GM12878 (cell line): ENCODE results near the gene PSMD10. TPM values are rescaled to one million over a fixed set of nuclear protein-coding genes. Genes with fewer than 3 reads are reported as not detected.

Source experiments
- ATAC-seq: fragments of 200-7000 bp; cut with Tn5 transposase; 3 replicates; pipeline ENCODE4 v1.9.1; 2020; ENCODE audit warnings: mild to moderate bottlenecking, moderate library complexity
- BruUV-seq: library from RNA; stranded (reverse); fragments of 400-500 nt; replicated peaks from 2 replicates; lab custom pipeline; 2021; lab: Mats Ljungman, UMichigan
- CTCF ChIA-PET: fragments of 300-600 bp; sonication (Branson Sonifier 250); formaldehyde crosslinking; extraction: SDS; loops from one replicate; lab custom pipeline; 2021; ENCODE audit warnings: inconsistent platforms; lab: Yijun Ruan, JAX
- POLR2A ChIA-PET: fragments of 350-600 bp; formaldehyde crosslinking; extraction: SDS; loops from one replicate; lab custom pipeline; 2021; ENCODE audit warnings: inconsistent platforms; lab: Charles Lee
- RAD21 ChIA-PET: fragments of 300-600 bp; sonication (Branson Sonifier 250); formaldehyde crosslinking; loops from one replicate; lab custom pipeline; 2023; ENCODE audit warnings: antibody characterized with exemption; ENCODE audit not compliant: unreplicated experiment; lab: Charles Lee
- SMC1A ChIA-PET: fragments of 300-600 bp; sonication (Branson Sonifier 250); formaldehyde crosslinking; loops from one replicate; lab custom pipeline; 2023; ENCODE audit not compliant: unreplicated experiment, uncharacterized antibody; lab: Charles Lee
- DNase-seq: peaks from one replicate; pipeline ENCODE4 v3.0.0-alpha.2; 2011; ENCODE audit warnings: low read depth, low spot score
- FAIRE-seq: peaks from 3 replicates; lab custom pipeline; 2011; peaks lifted over from hg19 to GRCh38; lab: Jason Lieb, UNC
- H2AFZ ChIP-seq: 2 replicates; pipeline ENCODE4 v1.6.0; 2011; ENCODE audit warnings: low read depth, low read length, control low read depth; ENCODE audit not compliant: control insufficient read depth
- H3K27ac ChIP-seq: 2 replicates; pipeline ENCODE4 v1.5.1; 2011; ENCODE audit warnings: control low read depth; ENCODE audit not compliant: control insufficient read depth, insufficient read depth
- H3K27me3 ChIP-seq, 2 experiments: replicated peaks in 1 of 2; 2 replicates each; pipeline versions ENCODE4 v1.6.0 to v1.6.1; 2011; ENCODE audit warnings: low read length in 1 of 2; ENCODE audit not compliant: control insufficient read depth in 2 of 2, insufficient read depth in 2 of 2
- H3K36me3 ChIP-seq, 2 experiments: 2 replicates each; pipeline ENCODE4 v1.5.1; 2011; ENCODE audit warnings: low read length in 1 of 2; ENCODE audit not compliant: control insufficient read depth in 2 of 2, insufficient read depth in 2 of 2
- H3K4me1 ChIP-seq: 2 replicates; pipeline ENCODE4 v1.6.1; 2011; ENCODE audit warnings: mild to moderate bottlenecking, low read length, moderate library complexity, mixed read lengths; ENCODE audit not compliant: control insufficient read depth, insufficient read depth
- H3K4me2 ChIP-seq: 2 replicates; pipeline ENCODE4 v1.6.0; 2011; ENCODE audit warnings: control low read depth; ENCODE audit not compliant: control insufficient read depth, insufficient read depth
- H3K4me3 ChIP-seq: fragments of 200-600 bp; sonication (generic); 2 replicates; pipeline ENCODE4 v1.5.1; 2016
- H3K79me2 ChIP-seq: 2 replicates; pipeline ENCODE4 v1.6.0; 2011; ENCODE audit warnings: low read length; ENCODE audit not compliant: control insufficient read depth, insufficient read depth
- H3K9ac ChIP-seq: 2 replicates; pipeline ENCODE4 v1.8.0; 2011; ENCODE audit warnings: low read length, control low read depth, mixed read lengths; ENCODE audit not compliant: control insufficient read depth, insufficient read depth
- H3K9me3 ChIP-seq: replicated peaks from 3 replicates; pipeline ENCODE4 v1.5.1; 2011; ENCODE audit warnings: mild to moderate bottlenecking, low read length; ENCODE audit not compliant: control insufficient read depth, insufficient read depth
- H4K20me1 ChIP-seq: 2 replicates; pipeline ENCODE4 v1.6.0; 2011; ENCODE audit not compliant: control insufficient read depth, insufficient read depth
- CBFB ChIP-seq: IDR thresholded peaks from 2 replicates; pipeline ENCODE4 v1.6.1; 2016; ENCODE audit warnings: antibody characterized with exemption, low read depth
- CBX3 ChIP-seq: fragments of 200-600 bp; sonication (generic); IDR thresholded peaks from 2 replicates; pipeline ENCODE4 v1.6.1; 2016; ENCODE audit warnings: low read depth, borderline replicate concordance
- MTA3 ChIP-seq: IDR thresholded peaks from 2 replicates; pipeline ENCODE4 v1.6.1; 2012; ENCODE audit warnings: low read length, inconsistent platforms, borderline replicate concordance
- RUNX3 ChIP-seq: IDR thresholded peaks from 2 replicates; pipeline ENCODE4 v1.6.1; 2012; ENCODE audit warnings: low read length, inconsistent platforms
- WGBS: methylation state at CpG from one replicate; pipeline ENCODE4 v1.1.6; 2016; ENCODE audit warnings: low lambda C conversion rate; ENCODE audit not compliant: insufficient replicate concordance, insufficient coverage; ENCODE audit errors: missing lambda C conversion rate; 5-methylcytosine and 5-hydroxymethylcytosine counted together
- in situ Hi-C: fragments of 300-500 bp; cut with MboI; formaldehyde crosslinking; loops from 9 replicates; pipeline ENCODE4 v1.14.3; 2018; ENCODE audit warnings: mixed read lengths
- intact Hi-C: fragments of 100-400 bp; cut with micrococcal nuclease; formaldehyde crosslinking; loops from one replicate; pipeline ENCODE4 v1.14.2; 2022; ENCODE audit not compliant: unreplicated experiment
- polyA plus RNA-seq, 11 experiments: library from polyadenylated mRNA; depleted of rRNA in 4 of 11; unstranded in 6 of 11; stranded (reverse) in 5 of 11; fragments of >200 nt; fragmentation: Nextera tagmentation in 4 of 11; fragmentation: Illumina TruSeq in 1 of 11; extraction: Ambion mirVana in 4 of 11; extraction: Trizol in 1 of 11; gene quantifications; 1 replicate in 1 of 11; 2 replicates in 10 of 11; pipeline versions ENCODE4 v1.2.1 to v1.2.3, GENCODE V29; 2011 to 2016; ENCODE audit warnings: inconsistent platforms in 2 of 11, missing spikeins in 2 of 11, low read depth in 1 of 11
- total RNA-seq, 4 experiments: library from RNA; depleted of rRNA in 3 of 4; stranded (reverse); fragments of >200 nt in 3 of 4; fragmentation: Illumina TruSeq in 1 of 4; extraction: Trizol in 1 of 4; gene quantifications; 2 replicates each; pipeline versions ENCODE4 v1.2.1 to v1.2.3, GENCODE V29; 2013 to 2021
- TF ChIP-seq, protein P1 (sequence below): IDR thresholded peaks from 2 replicates; pipeline ENCODE4 v1.6.1; 2012; ENCODE audit warnings: mild to moderate bottlenecking, low read depth, low read length
- TF ChIP-seq, protein P2 (sequence below): fragments of 450-650 bp; formaldehyde crosslinking; IDR thresholded peaks from 2 replicates; pipeline ENCODE4 v1.5.0; 2022; ENCODE audit warnings: mild to moderate bottlenecking, missing genetic modification characterization
- TF ChIP-seq, protein P3 (sequence below): IDR thresholded peaks from 2 replicates; pipeline ENCODE4 v1.6.1; 2012; ENCODE audit warnings: low read depth, low read length, improper control_type of control experiment

Gene PSMD10
- total and polyA plus RNA-seq, 10 of the 15 experiments (the other 5 are each of a cell fraction or from before 2014, with no cell fraction given), result 46.9 to 152 (median 75.4) TPM

DNA sequence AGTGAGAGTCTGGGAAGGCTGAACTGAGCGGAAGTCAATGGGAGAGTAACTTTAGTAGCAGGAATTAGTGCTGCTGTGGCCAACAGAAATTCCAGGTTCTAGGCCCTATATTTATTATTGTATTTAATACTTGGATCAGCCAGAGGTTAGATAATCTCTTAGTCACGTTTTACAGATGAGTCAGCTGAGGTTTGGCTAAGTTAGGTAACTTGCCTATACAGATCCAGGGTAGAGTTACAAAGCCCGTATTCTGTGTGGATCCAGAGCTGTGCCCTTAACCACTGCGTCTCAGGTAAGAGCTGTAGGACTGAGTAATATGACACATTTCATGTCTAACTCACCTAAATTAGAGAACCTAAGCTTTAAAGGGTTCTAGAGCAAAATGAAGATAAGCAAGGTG, 20.5 kb downstream of the PSMD10 start:
- no peak for DNase-seq
- peaks cover 0 to 3% of the 10 kb centered on the region in 2 experiments; a peak in 1 of 4 replicates for H3K27me3 ChIP-seq
- no peak for TF ChIP-seq CBX3
- no peak for TF ChIP-seq RUNX3
- TF ChIP-seq, all 136 proteins: peak for 0
- Histone ChIP-seq H3K4me2 (no peak overlapping the region), H3K27ac (no peak overlapping the region), H3K4me3 (no peak overlapping the region), H3K9ac (no peak overlapping the region), H3K36me3 (no peaks in the 10 kb centered on the region), H3K9me3 (no peaks in the 10 kb centered on the region), H4K20me1 (no peaks in the 10 kb centered on the region), H3K79me2 (no peaks in the 10 kb centered on the region), H2AFZ (no peak overlapping the region), H3K4me1 (no peaks in the 10 kb centered on the region)
- peak; percentile 20; the same call in 2 of the 3 replicates for ATAC-seq
- in situ Hi-C loops (no loop called here), intact Hi-C loops (no loop called here)
- POLR2A ChIA-PET, result no interaction called here
- no TSS peak for BruUV-seq
- no peak for FAIRE-seq
- SMC1A ChIA-PET, result interaction anchor here (0.9 to 4.0 kb wide), 3 partner anchors 11 to 50 kb away, joined by 3 to 23 read pairs (median 3); no protein-coding TSS in a partner anchor
- 9% methylated on average over 4 of the region's 4 CpGs for WGBS
- RAD21 ChIA-PET, result interaction anchor here (4.1 kb wide), 1 partner anchor 49 kb away, joined by 28 read pairs; no protein-coding TSS in a partner anchor
- CTCF ChIA-PET, result interaction anchor here (0.7 to 2.1 kb wide), 6 partner anchors 11 to 411 kb away, joined by 3 to 36 read pairs (median 4); no protein-coding TSS in a partner anchor

DNA sequence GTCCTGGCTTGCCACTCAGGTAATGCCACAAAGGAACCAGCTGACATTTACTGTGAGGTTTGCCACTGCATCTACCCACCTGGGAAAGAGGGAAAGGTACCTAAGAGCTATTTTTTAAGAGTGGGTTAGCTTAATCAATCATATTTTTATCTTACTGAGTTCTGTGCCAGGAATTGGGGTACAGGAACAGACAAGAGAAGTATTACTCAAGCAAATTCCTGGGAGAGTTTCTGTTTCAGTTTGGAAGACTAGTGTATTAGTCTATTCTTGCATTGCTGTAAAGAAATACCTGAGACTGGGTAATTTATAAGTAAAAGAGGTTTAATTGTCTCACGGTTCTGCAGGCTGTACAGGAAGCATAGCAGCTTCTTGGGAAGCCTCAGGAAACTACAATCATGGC, 23.2 kb downstream of the PSMD10 start:
- Histone ChIP-seq H2AFZ (no peak overlapping the region), H3K36me3 (no peaks in the 10 kb centered on the region), H3K4me3 (no peak overlapping the region), H3K79me2 (no peaks in the 10 kb centered on the region), H3K9me3 (no peaks in the 10 kb centered on the region), H3K27me3 (peaks cover 0 to 3% of the 10 kb centered on the region in 2 experiments; a peak in 1 of 4 replicates), H3K4me2 (no peak overlapping the region), H3K9ac (no peak overlapping the region), H3K4me1 (no peaks in the 10 kb centered on the region), H3K27ac (no peak overlapping the region), H4K20me1 (no peaks in the 10 kb centered on the region)
- in situ Hi-C loops (no loop called here), intact Hi-C loops (no loop called here)
- FAIRE-seq (no peak), DNase-seq (no peak), ATAC-seq (no peak)
- WGBS, result 8% methylated on average over 1 of the region's 1 CpG
- ChIA-PET POLR2A (no interaction called here), RAD21 (interaction anchor here (1.0 kb wide), 1 partner anchor 47 kb away, joined by 3 read pairs; no protein-coding TSS in a partner anchor), CTCF (interaction anchor here (0.6 to 1.1 kb wide), 3 partner anchors 47 to 71 kb away, joined by 3 to 4 read pairs (median 3); no protein-coding TSS in a partner anchor), SMC1A (interaction anchor here (0.8 kb wide), 1 partner anchor 24 kb away, joined by 3 read pairs; the partner anchor contains the start of gene ATG4A)
- BruUV-seq, result no TSS peak
- TF ChIP-seq, protein P1, sequence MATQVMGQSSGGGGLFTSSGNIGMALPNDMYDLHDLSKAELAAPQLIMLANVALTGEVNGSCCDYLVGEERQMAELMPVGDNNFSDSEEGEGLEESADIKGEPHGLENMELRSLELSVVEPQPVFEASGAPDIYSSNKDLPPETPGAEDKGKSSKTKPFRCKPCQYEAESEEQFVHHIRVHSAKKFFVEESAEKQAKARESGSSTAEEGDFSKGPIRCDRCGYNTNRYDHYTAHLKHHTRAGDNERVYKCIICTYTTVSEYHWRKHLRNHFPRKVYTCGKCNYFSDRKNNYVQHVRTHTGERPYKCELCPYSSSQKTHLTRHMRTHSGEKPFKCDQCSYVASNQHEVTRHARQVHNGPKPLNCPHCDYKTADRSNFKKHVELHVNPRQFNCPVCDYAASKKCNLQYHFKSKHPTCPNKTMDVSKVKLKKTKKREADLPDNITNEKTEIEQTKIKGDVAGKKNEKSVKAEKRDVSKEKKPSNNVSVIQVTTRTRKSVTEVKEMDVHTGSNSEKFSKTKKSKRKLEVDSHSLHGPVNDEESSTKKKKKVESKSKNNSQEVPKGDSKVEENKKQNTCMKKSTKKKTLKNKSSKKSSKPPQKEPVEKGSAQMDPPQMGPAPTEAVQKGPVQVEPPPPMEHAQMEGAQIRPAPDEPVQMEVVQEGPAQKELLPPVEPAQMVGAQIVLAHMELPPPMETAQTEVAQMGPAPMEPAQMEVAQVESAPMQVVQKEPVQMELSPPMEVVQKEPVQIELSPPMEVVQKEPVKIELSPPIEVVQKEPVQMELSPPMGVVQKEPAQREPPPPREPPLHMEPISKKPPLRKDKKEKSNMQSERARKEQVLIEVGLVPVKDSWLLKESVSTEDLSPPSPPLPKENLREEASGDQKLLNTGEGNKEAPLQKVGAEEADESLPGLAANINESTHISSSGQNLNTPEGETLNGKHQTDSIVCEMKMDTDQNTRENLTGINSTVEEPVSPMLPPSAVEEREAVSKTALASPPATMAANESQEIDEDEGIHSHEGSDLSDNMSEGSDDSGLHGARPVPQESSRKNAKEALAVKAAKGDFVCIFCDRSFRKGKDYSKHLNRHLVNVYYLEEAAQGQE, result no peak
- TF ChIP-seq, protein P2, sequence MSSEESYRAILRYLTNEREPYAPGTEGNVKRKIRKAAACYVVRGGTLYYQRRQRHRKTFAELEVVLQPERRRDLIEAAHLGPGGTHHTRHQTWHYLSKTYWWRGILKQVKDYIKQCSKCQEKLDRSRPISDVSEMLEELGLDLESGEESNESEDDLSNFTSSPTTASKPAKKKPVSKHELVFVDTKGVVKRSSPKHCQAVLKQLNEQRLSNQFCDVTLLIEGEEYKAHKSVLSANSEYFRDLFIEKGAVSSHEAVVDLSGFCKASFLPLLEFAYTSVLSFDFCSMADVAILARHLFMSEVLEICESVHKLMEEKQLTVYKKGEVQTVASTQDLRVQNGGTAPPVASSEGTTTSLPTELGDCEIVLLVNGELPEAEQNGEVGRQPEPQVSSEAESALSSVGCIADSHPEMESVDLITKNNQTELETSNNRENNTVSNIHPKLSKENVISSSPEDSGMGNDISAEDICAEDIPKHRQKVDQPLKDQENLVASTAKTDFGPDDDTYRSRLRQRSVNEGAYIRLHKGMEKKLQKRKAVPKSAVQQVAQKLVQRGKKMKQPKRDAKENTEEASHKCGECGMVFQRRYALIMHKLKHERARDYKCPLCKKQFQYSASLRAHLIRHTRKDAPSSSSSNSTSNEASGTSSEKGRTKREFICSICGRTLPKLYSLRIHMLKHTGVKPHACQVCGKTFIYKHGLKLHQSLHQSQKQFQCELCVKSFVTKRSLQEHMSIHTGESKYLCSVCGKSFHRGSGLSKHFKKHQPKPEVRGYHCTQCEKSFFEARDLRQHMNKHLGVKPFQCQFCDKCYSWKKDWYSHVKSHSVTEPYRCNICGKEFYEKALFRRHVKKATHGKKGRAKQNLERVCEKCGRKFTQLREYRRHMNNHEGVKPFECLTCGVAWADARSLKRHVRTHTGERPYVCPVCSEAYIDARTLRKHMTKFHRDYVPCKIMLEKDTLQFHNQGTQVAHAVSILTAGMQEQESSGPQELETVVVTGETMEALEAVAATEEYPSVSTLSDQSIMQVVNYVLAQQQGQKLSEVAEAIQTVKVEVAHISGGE (CRISPR knock-in tag), result no peak
- TF ChIP-seq CBFB, result no peak
- TF ChIP-seq, protein P3, sequence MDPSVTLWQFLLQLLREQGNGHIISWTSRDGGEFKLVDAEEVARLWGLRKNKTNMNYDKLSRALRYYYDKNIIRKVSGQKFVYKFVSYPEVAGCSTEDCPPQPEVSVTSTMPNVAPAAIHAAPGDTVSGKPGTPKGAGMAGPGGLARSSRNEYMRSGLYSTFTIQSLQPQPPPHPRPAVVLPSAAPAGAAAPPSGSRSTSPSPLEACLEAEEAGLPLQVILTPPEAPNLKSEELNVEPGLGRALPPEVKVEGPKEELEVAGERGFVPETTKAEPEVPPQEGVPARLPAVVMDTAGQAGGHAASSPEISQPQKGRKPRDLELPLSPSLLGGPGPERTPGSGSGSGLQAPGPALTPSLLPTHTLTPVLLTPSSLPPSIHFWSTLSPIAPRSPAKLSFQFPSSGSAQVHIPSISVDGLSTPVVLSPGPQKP, result no peak
- no peak for TF ChIP-seq MTA3
